ENCODE results near the gene NSG1.

The NSG1 gene

GRCh38 chr4:4408576-4409335, 21.9 kb downstream of the NSG1 start:
- Histone ChIP-seq H3F3A (ENCODE audit: insufficient read depth, low read length) (no peaks in the 10 kb centered on the region), H3K79me2 (ENCODE audit: low read length) (no peaks in the 10 kb centered on the region), H3K27ac (ENCODE audit: low read length) (no peak overlapping the region), H3K36me3 (replicated peaks; ENCODE audit: insufficient read depth, low read length) (no peaks in the 10 kb centered on the region), H3K4me3 (ENCODE audit: low read length) (no peak overlapping the region), H3K9ac (ENCODE audit: low read length) (no peak overlapping the region), H3K4me2 (ENCODE audit: low read depth, low read length) (no peak overlapping the region), H3K4me1 (ENCODE audit: low read length) (no peaks in the 10 kb centered on the region), H3K27me3 (replicated peaks; ENCODE audit: insufficient read depth, low read length) (peaks cover 4% of the 10 kb centered on the region; the same call in 1 of the 2 replicates), H3K9me2 (replicated peaks; ENCODE audit: insufficient read depth, low read length) (no peaks in the 10 kb centered on the region), H3K9me3 (replicated peaks; ENCODE audit: insufficient read depth, low read length) (no peaks in the 10 kb centered on the region), H2AFZ (ENCODE audit: low read length) (no peak overlapping the region), H4K20me1 (ENCODE audit: insufficient read depth, low read length) (no peaks in the 10 kb centered on the region)
- TF ChIP-seq EZH2phosphoT487 (IDR thresholded peaks at IDR 0.05; ENCODE audit: low read length): no peak
- TF ChIP-seq CTCF (IDR thresholded peaks at IDR 0.05; ENCODE audit: low read length): no peak
- TF ChIP-seq EZH2 (optimal IDR thresholded peaks at IDR 0.05; ENCODE audit: low read depth, low read length): no peak
- DNase-seq: no peak

- no peaks in the 10 kb centered on the region for H4K20me1 ChIP-seq (ENCODE audit: insufficient read depth, low read length)
- no peaks in the 10 kb centered on the region for H3K4me1 ChIP-seq (ENCODE audit: low read length)
- TF ChIP-seq CTCF (IDR thresholded peaks at IDR 0.05; ENCODE audit: low read length) (no peak), EZH2phosphoT487 (IDR thresholded peaks at IDR 0.05; ENCODE audit: low read length) (no peak), EZH2 (optimal IDR thresholded peaks at IDR 0.05; ENCODE audit: low read depth, low read length) (no peak)
- DNase-seq: no peak
- no peak overlapping the region for H3K4me3 ChIP-seq (ENCODE audit: low read length)
- no peaks in the 10 kb centered on the region for H3F3A ChIP-seq (ENCODE audit: insufficient read depth, low read length)
- H3K27me3 ChIP-seq (replicated peaks; ENCODE audit: insufficient read depth, low read length): peaks cover 4% of the 10 kb centered on the region; the same call in 1 of the 2 replicates
- no peaks in the 10 kb centered on the region for H3K9me3 ChIP-seq (replicated peaks; ENCODE audit: insufficient read depth, low read length)
- H3K9ac ChIP-seq (ENCODE audit: low read length): no peak overlapping the region
- no peaks in the 10 kb centered on the region for H3K9me2 ChIP-seq (replicated peaks; ENCODE audit: insufficient read depth, low read length)
- no peak overlapping the region for H3K27ac ChIP-seq (ENCODE audit: low read length)
- no peaks in the 10 kb centered on the region for H3K79me2 ChIP-seq (ENCODE audit: low read length)
- no peak overlapping the region for H3K4me2 ChIP-seq (ENCODE audit: low read depth, low read length)
- H2AFZ ChIP-seq (ENCODE audit: low read length): no peak overlapping the region
- no peaks in the 10 kb centered on the region for H3K36me3 ChIP-seq (replicated peaks; ENCODE audit: insufficient read depth, low read length)
Observed at GRCh38 chr4:4409416-4410115, 22.7 kb downstream of the NSG1 start.

- Histone ChIP-seq H3K9me2 (replicated peaks; ENCODE audit: insufficient read depth, low read length) (no peaks in the 10 kb centered on the region), H3K4me3 (ENCODE audit: low read length) (no peak overlapping the region)
Observed at GRCh38 chr4:4410271-4410670, 23.4 kb downstream of the NSG1 start.

More at GRCh38 chr4:4410271-4410670, 23.4 kb downstream of the NSG1 start:
- no peaks in the 10 kb centered on the region for H3K9me3 ChIP-seq (replicated peaks; ENCODE audit: insufficient read depth, low read length)
- H4K20me1 ChIP-seq (ENCODE audit: insufficient read depth, low read length): no peaks in the 10 kb centered on the region
- no peaks in the 10 kb centered on the region for H3K79me2 ChIP-seq (ENCODE audit: low read length)
- no peaks in the 10 kb centered on the region for H3F3A ChIP-seq (ENCODE audit: insufficient read depth, low read length)
- no peak for DNase-seq
- peaks cover 4% of the 10 kb centered on the region; the same call in 1 of the 2 replicates for H3K27me3 ChIP-seq (replicated peaks; ENCODE audit: insufficient read depth, low read length)
- TF ChIP-seq EZH2phosphoT487 (IDR thresholded peaks at IDR 0.05; ENCODE audit: low read length) (no peak), EZH2 (optimal IDR thresholded peaks at IDR 0.05; ENCODE audit: low read depth, low read length) (no peak), CTCF (IDR thresholded peaks at IDR 0.05; ENCODE audit: low read length) (no peak)
- no peaks in the 10 kb centered on the region for H3K4me1 ChIP-seq (ENCODE audit: low read length)
- no peak overlapping the region for H3K9ac ChIP-seq (ENCODE audit: low read length)
- no peak overlapping the region for H2AFZ ChIP-seq (ENCODE audit: low read length)
- H3K4me2 ChIP-seq (ENCODE audit: low read depth, low read length): no peak overlapping the region
- H3K27ac ChIP-seq (ENCODE audit: low read length): no peak overlapping the region
- H3K36me3 ChIP-seq (replicated peaks; ENCODE audit: insufficient read depth, low read length): no peaks in the 10 kb centered on the region

Data from MM.1S (cell line).